ENCODE results near the gene NKD2.

The NKD2 gene

DNA sequence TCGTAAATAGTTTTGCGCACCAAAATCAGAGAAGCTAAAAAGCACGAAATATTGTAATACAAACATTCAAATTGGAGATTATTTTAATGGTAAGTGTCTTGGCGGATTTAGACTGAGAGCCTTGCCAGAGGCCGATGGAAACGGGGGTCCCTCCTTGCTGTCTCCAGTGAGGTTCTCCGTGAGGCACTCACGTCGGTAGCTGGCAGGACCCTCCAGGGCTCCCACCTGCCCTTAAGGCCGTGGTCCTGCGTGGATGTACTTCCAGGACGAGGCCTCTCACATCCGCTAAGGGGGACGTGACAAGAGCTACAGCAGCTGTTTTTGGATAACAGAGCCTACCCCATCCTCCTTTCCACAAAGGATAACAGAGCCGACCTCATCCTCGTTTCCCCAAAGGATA is 7.9 kb downstream of the NKD2 start:
- no peak for TF ChIP-seq EZH2phosphoT487 (conservative IDR thresholded peaks at IDR 0.05; ENCODE audit: low read length)
- TF ChIP-seq, protein P1, sequence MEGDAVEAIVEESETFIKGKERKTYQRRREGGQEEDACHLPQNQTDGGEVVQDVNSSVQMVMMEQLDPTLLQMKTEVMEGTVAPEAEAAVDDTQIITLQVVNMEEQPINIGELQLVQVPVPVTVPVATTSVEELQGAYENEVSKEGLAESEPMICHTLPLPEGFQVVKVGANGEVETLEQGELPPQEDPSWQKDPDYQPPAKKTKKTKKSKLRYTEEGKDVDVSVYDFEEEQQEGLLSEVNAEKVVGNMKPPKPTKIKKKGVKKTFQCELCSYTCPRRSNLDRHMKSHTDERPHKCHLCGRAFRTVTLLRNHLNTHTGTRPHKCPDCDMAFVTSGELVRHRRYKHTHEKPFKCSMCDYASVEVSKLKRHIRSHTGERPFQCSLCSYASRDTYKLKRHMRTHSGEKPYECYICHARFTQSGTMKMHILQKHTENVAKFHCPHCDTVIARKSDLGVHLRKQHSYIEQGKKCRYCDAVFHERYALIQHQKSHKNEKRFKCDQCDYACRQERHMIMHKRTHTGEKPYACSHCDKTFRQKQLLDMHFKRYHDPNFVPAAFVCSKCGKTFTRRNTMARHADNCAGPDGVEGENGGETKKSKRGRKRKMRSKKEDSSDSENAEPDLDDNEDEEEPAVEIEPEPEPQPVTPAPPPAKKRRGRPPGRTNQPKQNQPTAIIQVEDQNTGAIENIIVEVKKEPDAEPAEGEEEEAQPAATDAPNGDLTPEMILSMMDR (IDR thresholded peaks at IDR 0.05; ENCODE audit: insufficient read depth, low read length, poor library complexity, severe bottlenecking) = no peak
- Histone ChIP-seq H3K27me3 (ENCODE audit: low read length) (no peaks in the 10 kb centered on the region), H3K79me2 (ENCODE audit: insufficient read depth, low read length) (no peaks in the 10 kb centered on the region), H3F3A (ENCODE audit: insufficient read depth) (no peaks in the 10 kb centered on the region), H4K20me1 (ENCODE audit: low read depth, low read length) (no peaks in the 10 kb centered on the region), H3K27ac (ENCODE audit: low read depth, low read length) (no peak overlapping the region), H3K4me2 (ENCODE audit: low read depth, low read length, poor library complexity, severe bottlenecking) (no peak overlapping the region), H2AFZ (ENCODE audit: low read depth, low read length, severe bottlenecking) (no peak overlapping the region), H3K9me3 (ENCODE audit: insufficient read depth, low read length) (no peaks in the 10 kb centered on the region), H3K4me3 (ENCODE audit: insufficient read depth, low read length, poor library complexity, severe bottlenecking) (no peak overlapping the region), H3K36me3 (ENCODE audit: low read length) (no peaks in the 10 kb centered on the region), H3K9me2 (replicated peaks; ENCODE audit: insufficient read depth, low read length) (no peaks in the 10 kb centered on the region), H3K9ac (ENCODE audit: low read length) (no peak overlapping the region)

DNA sequence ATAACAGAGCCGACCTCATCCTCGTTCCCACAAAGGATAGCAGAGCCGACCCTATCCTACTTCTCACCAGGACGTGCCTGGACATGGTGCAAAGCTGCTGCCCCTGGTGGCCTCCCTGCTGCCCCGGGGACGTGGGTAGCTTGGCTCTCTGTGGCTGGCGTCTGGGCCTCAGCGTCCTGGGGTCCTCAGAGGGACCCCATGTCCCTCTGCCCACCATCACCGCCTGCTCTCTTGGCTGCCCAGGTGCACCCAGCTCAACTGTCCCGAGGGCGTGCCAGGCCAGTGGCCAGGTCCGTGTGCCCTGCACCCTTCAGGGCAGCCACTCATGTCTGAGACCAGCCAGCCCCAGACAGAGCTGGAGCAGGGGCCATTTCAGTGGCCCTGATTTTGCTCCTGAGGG is 8.5 kb downstream of the NKD2 start:
- no peaks in the 10 kb centered on the region for H3F3A ChIP-seq (ENCODE audit: insufficient read depth)
- no peaks in the 10 kb centered on the region for H3K9me2 ChIP-seq (replicated peaks; ENCODE audit: insufficient read depth, low read length)
- H3K4me2 ChIP-seq (ENCODE audit: low read depth, low read length, poor library complexity, severe bottlenecking) = no peak overlapping the region
- no peaks in the 10 kb centered on the region for H3K36me3 ChIP-seq (ENCODE audit: low read length)
- H4K20me1 ChIP-seq (ENCODE audit: low read depth, low read length) = no peaks in the 10 kb centered on the region
- no peak overlapping the region for H3K4me3 ChIP-seq (ENCODE audit: insufficient read depth, low read length, poor library complexity, severe bottlenecking)
- H3K27me3 ChIP-seq (ENCODE audit: low read length) = no peaks in the 10 kb centered on the region
- no peaks in the 10 kb centered on the region for H3K79me2 ChIP-seq (ENCODE audit: insufficient read depth, low read length)
- no peak overlapping the region for H3K27ac ChIP-seq (ENCODE audit: low read depth, low read length)
- no peak overlapping the region for H3K9ac ChIP-seq (ENCODE audit: low read length)
- TF ChIP-seq EZH2phosphoT487 (conservative IDR thresholded peaks at IDR 0.05; ENCODE audit: low read length) = no peak
- TF ChIP-seq, protein P1 (IDR thresholded peaks at IDR 0.05; ENCODE audit: insufficient read depth, low read length, poor library complexity, severe bottlenecking) = no peak
- H3K9me3 ChIP-seq (ENCODE audit: insufficient read depth, low read length) = no peaks in the 10 kb centered on the region
- no peak overlapping the region for H2AFZ ChIP-seq (ENCODE audit: low read depth, low read length, severe bottlenecking)

DNA sequence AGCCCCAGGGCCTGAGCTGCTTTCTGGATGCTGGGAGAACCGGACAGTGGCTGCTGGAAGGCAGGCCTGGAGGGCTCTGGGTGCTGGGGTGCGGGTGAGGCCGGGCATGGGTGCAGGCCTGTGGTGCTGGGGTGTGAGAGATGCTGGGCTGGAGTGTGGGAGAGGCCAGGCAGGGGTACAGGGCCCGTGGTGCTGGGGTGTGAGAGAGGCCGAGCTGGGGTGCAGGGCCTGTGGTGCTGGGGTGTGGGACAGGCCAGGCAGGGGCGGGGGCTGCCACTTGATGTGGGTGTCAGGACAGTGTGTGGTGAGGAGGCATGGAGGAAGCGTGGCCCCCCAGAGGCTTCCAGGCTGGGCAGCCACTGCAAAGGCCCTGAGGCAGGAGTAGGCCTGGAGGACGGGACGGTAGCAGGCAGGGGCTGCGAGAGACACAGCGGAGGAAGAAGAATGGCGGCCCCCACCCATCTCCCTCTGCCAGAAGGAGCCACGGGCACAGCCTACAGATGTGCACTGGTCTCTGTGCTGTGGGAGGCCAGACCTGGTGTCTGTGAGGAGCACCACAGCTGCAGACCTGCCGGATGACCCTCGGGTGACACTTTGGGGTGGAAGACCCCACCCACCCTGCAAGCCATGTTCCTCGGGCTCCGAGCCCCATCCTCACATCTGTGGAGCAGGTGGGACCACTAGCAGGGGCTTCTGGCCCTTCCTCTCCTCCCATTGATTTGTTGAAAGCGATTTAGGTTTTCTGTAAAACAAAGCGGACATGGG is 9.3 kb downstream of the NKD2 start:
- no peak overlapping the region for H3K4me2 ChIP-seq (ENCODE audit: low read depth, low read length, poor library complexity, severe bottlenecking)
- H3K9ac ChIP-seq (ENCODE audit: low read length) = no peak overlapping the region
- no peak overlapping the region for H2AFZ ChIP-seq (ENCODE audit: low read depth, low read length, severe bottlenecking)
- H3K4me3 ChIP-seq (ENCODE audit: insufficient read depth, low read length, poor library complexity, severe bottlenecking) = no peak overlapping the region
- H4K20me1 ChIP-seq (ENCODE audit: low read depth, low read length) = no peaks in the 10 kb centered on the region
- TF ChIP-seq EZH2phosphoT487 (conservative IDR thresholded peaks at IDR 0.05; ENCODE audit: low read length) = no peak
- TF ChIP-seq, protein P1 (IDR thresholded peaks at IDR 0.05; ENCODE audit: insufficient read depth, low read length, poor library complexity, severe bottlenecking) = no peak
- H3K36me3 ChIP-seq (ENCODE audit: low read length) = no peaks in the 10 kb centered on the region
- no peaks in the 10 kb centered on the region for H3F3A ChIP-seq (ENCODE audit: insufficient read depth)
- no peaks in the 10 kb centered on the region for H3K27me3 ChIP-seq (ENCODE audit: low read length)
- H3K27ac ChIP-seq (ENCODE audit: low read depth, low read length) = no peak overlapping the region
- no peaks in the 10 kb centered on the region for H3K9me3 ChIP-seq (ENCODE audit: insufficient read depth, low read length)
- H3K79me2 ChIP-seq (ENCODE audit: insufficient read depth, low read length) = no peaks in the 10 kb centered on the region
- no peaks in the 10 kb centered on the region for H3K9me2 ChIP-seq (replicated peaks; ENCODE audit: insufficient read depth, low read length)
